GM12875 (cell line): ENCODE measurements around the gene TEDC2.

Source experiments
- H3K4me3 ChIP-seq: one replicate; pipeline ENCODE4 v1.5.1; 2011; ENCODE audit warnings: low read depth, low read length, control low read depth
- TF ChIP-seq, protein P1 (sequence below): IDR thresholded peaks from 2 replicates; pipeline ENCODE4 v1.5.1; 2011; ENCODE audit warnings: low read depth, mild to moderate bottlenecking, control low read depth, inconsistent platforms, low read length, moderate library complexity, borderline replicate concordance; ENCODE audit not compliant: insufficient read depth

The TEDC2 gene

DNA sequence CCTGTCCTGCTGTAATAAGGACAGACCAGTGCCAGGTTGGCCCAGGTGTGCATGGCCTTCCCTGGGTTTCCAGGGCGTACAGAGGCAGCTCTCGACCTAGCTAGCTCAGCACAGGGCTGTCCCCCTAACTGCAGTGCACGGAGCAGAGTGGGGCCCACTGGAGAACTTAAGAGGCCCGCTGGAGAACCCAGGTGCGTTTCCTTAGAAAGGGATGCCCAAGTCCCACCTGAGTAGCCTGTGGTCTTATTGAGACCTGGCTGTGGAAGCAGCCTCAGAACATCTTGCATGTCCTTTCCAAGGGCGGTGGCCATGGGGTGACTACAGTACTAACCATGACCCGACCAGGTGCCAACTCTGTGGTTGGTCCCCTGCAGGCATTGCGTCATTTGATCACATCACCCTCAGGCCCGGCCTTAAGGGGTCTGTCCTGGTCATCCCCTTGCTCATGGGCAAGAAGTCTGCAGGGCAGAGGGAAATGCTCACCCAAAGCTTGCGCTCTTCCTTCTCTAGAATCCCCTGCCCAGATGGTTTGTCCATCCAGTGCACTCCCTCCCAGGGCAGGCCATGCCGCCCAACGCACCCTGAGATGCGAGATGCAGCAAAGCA is 34.0 kb upstream of the TEDC2 start:
- TF ChIP-seq, protein P1, sequence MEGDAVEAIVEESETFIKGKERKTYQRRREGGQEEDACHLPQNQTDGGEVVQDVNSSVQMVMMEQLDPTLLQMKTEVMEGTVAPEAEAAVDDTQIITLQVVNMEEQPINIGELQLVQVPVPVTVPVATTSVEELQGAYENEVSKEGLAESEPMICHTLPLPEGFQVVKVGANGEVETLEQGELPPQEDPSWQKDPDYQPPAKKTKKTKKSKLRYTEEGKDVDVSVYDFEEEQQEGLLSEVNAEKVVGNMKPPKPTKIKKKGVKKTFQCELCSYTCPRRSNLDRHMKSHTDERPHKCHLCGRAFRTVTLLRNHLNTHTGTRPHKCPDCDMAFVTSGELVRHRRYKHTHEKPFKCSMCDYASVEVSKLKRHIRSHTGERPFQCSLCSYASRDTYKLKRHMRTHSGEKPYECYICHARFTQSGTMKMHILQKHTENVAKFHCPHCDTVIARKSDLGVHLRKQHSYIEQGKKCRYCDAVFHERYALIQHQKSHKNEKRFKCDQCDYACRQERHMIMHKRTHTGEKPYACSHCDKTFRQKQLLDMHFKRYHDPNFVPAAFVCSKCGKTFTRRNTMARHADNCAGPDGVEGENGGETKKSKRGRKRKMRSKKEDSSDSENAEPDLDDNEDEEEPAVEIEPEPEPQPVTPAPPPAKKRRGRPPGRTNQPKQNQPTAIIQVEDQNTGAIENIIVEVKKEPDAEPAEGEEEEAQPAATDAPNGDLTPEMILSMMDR: no peak
- no peak overlapping the region for H3K4me3 ChIP-seq

DNA sequence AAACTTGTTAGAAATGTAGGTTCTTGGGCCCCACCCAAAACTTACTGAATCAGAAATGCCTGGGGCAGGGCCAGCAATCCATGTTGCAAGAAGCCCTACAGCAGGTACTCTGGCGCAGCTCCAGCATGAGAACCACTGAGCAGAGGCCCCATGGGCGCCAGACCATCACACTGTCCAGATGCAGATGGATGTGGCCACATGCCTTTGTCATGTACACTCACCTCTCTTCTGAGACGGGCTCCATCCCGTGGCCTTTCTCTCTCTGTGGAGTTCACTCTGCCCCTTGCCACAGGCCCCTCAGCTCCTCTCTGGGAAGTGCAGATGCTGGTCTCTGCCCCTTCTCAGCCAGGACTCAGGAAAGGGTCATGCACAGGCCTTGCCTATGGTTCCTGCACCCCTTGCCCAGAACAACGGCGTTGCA is 33.0 kb upstream of the TEDC2 start:
- H3K4me3 ChIP-seq: no peak overlapping the region
- TF ChIP-seq, protein P1: no peak

DNA sequence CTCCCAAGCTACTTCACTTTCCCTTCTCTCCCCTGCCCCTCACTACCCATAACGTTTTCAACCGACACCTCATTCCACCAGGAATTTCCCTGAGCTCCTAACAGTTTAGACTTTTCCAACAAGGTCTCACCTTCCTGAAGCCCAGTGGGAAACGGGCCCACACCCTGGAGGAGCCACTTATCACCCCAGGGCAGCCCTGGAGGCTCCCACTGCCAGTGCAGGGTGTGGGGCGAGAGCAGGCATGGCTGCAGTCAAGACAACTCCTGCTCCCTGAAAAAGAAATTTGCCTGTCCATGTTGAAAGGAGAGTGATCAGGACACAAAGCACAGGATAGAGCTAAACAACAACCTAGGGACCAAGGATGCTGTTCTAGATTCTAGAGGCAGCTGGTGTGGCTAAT is 32.4 kb upstream of the TEDC2 start:
- TF ChIP-seq, protein P1: no peak
- no peak overlapping the region for H3K4me3 ChIP-seq

DNA sequence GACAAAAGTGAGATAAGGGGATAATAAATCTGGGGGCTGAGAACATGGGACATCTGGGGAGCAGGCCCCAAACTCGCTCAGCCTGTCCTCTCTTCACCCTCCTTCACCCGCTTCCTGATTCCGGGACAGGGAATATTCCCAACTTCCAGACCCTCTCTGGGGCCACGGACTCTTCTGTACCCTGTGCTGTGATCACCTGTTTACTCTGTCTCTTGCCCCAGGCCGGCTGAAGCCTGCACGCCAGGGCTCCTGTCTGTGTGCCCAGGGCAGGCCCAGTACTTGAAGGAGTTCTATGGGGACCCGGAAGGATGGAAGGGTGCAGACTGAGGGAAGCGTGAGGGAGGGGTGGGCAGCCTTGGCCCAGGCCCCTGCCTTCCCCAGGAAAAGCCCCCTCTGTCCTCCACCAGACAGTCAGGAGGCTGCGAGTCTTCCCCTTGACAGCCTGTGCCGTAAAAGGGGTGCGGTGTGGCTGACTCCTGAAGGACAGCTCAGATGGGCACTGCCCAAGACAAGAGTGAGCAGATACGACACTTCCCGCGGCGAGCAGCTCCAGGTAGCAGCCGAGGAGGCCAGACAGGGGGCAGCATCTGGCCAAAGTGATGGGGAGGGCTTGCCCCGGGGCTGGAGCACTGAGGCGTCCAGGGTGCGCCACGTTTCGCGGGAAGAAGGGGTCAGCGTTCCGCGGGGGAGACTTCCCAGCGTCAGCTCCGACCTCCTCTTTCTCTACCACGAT is 31.7 kb upstream of the TEDC2 start:
- TF ChIP-seq, protein P1: peak; percentile 29; the same call in 1 of the 2 replicates
- peak overlapping the region; percentile 89 for H3K4me3 ChIP-seq

DNA sequence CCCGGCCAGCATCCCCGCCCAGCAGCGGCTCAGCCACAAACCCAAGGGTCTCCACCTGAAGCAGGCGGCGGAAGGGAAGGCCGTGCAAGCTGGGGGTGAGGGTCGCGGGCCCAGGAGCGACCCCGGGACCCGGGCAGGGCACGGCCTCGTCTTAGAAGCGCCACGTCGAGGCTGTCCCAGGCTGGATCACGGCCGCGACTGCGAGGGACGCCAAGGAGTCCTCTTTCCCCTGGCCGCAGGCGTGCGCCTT is 31.2 kb upstream of the TEDC2 start:
- peak overlapping the region; percentile 89 for H3K4me3 ChIP-seq
- TF ChIP-seq, protein P1: no peak

DNA sequence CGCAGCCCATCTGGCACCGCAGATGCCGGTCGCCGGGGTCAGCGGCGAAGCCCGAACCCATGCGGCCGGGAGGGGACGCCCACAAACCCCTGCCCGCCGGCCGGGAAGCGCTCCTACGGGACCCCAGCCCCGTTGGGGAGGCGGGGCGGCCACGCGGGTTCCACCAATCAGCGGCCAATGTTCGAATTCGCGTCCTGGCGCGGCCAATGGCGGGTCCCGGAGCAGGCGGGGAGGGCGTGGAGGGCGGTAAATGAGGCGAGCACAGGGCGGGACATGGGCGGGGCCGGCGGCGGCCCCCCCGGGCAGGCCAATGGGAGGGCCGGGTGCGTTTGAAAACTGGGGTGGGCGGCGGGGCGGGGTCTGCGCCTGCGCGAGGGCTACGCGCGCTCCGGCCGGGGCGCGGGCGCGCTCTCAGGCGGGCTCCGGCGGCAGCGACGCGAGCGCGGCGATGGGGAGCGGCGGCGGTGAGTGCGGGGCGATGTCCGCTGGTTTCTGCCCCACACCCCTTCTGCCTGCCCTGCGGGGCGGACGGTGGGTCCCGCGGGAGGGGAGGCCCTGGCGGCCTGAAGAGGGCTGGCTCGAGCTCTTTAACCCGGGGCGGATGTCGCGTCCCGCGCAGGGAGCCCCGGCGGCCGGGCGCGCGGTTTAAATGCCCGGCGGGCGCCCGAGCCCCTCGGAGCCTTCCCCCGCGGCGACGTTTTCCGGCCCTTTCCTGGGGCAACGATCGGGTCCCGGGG is 30.7 kb upstream of the TEDC2 start, which contains the start of gene CCNF:
Gene CCNF, plus strand, starts transcription at position 414 of the 737 bp plus-strand sequence. Its CDS starts 35 bp downstream, at position 449.
- H3K4me3 ChIP-seq: peak within 1 kb of the TSS; percentile 94
- TF ChIP-seq, protein P1: no peak
